NCI-H2227 (cell line): Measurements from ENCODE around the gene FTHL17.

Experiments
- DNase-seq: peaks from one replicate; lab custom pipeline; 2025; ENCODE audit not compliant: unreplicated experiment; lab: John Stamatoyannopoulos, UW

The FTHL17 gene

GRCh38 chrX:31038575-31039326 lies 33.1 kb downstream of the FTHL17 start:
- peak; percentile 2 for DNase-seq

- peak; percentile 17 for DNase-seq
Measured at GRCh38 chrX:31036895-31037294, 34.9 kb downstream of the FTHL17 start.

DNA sequence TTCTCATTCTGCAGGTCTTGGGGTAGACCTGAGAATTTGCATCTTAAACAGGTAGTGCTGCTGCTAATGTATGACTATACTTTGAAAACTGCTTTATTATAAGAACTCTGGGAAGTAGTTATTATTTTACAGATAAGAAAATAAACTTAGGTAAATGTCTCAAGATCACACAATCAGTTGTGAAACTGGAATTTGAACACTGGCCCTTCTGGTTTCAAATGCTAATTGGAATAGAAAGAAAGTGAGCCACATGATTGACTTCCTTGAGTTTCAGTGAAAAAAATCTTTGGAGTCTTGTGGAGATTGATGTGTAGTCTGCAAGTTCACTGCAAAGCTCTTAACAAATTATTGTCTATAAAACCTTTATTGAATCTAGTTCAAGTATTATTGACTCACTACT lies 44.5 kb downstream of the FTHL17 start:
- DNase-seq, result no peak

DNA sequence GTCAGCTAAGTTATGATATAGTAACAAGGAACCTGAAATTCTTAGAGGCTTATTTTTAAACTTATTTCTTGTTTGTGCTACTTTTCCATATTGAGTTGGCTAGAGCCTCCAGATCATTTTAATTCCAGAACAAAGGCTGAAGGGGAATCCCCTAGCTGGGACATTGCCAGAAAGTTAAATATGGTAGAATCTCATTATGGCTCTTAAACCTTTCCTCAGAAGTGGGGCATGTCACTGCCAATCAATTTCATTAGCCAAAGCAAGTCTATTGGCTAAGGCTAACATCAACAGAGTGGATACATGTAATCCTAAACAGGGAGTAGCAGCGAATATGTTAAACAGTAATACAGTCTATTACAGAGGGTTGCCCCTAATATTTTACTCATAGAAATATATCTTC lies 47.0 kb downstream of the FTHL17 start:
- no peak for DNase-seq

DNA sequence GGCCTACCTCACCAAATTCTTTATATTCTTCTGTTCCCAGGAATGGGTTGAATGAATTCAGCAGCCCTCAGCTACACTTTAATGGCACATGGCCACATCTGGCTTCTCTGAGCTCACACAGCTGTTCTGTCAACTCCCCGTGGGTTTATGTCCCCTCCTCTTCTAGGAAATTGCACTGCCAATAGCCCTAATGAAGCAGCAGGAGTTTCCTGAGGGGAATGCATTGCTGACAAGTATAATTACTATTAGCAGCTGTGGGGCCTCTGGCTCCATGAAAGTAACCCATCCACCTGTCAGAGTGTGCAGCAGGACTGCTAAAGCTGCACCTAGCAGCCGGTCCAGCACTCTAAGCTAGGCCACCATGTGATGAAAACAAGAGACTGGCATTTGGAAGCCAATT lies 50.3 kb downstream of the FTHL17 start:
- no peak for DNase-seq
